ENCODE results near the gene STAP1.

DNA sequence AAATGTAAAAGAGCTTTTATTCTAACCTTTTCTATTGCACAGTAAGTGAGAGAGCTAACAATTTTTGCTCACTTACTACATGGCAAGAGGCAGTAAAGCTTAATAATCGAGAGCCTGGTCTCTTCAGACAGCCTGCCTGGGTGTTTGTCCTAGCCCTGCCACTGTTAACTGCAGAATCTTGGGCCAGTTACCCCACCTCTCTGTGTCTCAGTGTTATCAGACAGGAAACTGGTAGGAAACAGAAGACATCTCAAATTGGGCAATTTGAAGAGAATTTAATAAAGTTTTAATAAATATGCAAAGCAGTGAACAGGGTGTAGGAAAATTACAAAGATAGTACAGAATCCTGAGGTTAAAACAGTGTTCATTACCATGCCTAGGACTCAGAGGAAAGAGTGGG lies 13.4 kb downstream of the STAP1 start:
- TF ChIP-seq, protein P1, sequence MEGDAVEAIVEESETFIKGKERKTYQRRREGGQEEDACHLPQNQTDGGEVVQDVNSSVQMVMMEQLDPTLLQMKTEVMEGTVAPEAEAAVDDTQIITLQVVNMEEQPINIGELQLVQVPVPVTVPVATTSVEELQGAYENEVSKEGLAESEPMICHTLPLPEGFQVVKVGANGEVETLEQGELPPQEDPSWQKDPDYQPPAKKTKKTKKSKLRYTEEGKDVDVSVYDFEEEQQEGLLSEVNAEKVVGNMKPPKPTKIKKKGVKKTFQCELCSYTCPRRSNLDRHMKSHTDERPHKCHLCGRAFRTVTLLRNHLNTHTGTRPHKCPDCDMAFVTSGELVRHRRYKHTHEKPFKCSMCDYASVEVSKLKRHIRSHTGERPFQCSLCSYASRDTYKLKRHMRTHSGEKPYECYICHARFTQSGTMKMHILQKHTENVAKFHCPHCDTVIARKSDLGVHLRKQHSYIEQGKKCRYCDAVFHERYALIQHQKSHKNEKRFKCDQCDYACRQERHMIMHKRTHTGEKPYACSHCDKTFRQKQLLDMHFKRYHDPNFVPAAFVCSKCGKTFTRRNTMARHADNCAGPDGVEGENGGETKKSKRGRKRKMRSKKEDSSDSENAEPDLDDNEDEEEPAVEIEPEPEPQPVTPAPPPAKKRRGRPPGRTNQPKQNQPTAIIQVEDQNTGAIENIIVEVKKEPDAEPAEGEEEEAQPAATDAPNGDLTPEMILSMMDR (IDR thresholded peaks at IDR 0.05; ENCODE audit: poor library complexity, severe bottlenecking), result no peak
- TF ChIP-seq TAF1 (IDR thresholded peaks at IDR 0.05; ENCODE audit: low read depth) (no peak), POLR2AphosphoS5 (IDR thresholded peaks at IDR 0.05) (no peak), EZH2 (IDR thresholded peaks at IDR 0.05; ENCODE audit: borderline replicate concordance, insufficient read depth, low read length, poor library complexity, severe bottlenecking) (no peak), MXI1 (conservative IDR thresholded peaks at IDR 0.05; ENCODE audit: poor library complexity, severe bottlenecking) (no peak), SMC3 (conservative IDR thresholded peaks at IDR 0.05; ENCODE audit: poor library complexity) (no peak), RAD21 (conservative IDR thresholded peaks at IDR 0.05) (no peak)
- TF ChIP-seq, protein P2, sequence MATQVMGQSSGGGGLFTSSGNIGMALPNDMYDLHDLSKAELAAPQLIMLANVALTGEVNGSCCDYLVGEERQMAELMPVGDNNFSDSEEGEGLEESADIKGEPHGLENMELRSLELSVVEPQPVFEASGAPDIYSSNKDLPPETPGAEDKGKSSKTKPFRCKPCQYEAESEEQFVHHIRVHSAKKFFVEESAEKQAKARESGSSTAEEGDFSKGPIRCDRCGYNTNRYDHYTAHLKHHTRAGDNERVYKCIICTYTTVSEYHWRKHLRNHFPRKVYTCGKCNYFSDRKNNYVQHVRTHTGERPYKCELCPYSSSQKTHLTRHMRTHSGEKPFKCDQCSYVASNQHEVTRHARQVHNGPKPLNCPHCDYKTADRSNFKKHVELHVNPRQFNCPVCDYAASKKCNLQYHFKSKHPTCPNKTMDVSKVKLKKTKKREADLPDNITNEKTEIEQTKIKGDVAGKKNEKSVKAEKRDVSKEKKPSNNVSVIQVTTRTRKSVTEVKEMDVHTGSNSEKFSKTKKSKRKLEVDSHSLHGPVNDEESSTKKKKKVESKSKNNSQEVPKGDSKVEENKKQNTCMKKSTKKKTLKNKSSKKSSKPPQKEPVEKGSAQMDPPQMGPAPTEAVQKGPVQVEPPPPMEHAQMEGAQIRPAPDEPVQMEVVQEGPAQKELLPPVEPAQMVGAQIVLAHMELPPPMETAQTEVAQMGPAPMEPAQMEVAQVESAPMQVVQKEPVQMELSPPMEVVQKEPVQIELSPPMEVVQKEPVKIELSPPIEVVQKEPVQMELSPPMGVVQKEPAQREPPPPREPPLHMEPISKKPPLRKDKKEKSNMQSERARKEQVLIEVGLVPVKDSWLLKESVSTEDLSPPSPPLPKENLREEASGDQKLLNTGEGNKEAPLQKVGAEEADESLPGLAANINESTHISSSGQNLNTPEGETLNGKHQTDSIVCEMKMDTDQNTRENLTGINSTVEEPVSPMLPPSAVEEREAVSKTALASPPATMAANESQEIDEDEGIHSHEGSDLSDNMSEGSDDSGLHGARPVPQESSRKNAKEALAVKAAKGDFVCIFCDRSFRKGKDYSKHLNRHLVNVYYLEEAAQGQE (IDR thresholded peaks at IDR 0.05; ENCODE audit: borderline replicate concordance), result no peak

Measured in neural cell (in vitro differentiated cells).